Globus pallidus (tissue), 1 donor: ENCODE measurements around the gene COG6.

ENCODE experiments used
- DNase-seq: peaks from one replicate; pipeline ENCODE4 v3.0.0-alpha.2; 2015; ENCODE audit warnings: low spot score

Gene COG6

GRCh38 chr13:39770221-39771090 lies 115.0 kb downstream of the COG6 start:
- no peak for DNase-seq

- DNase-seq = no peak
Observed at GRCh38 chr13:39773833-39774232, 118.4 kb downstream of the COG6 start.

GRCh38 chr13:39776439-39776838 lies 121.0 kb downstream of the COG6 start:
- no peak for DNase-seq

GRCh38 chr13:39777021-39777420 lies 121.6 kb downstream of the COG6 start:
- no peak for DNase-seq

- DNase-seq = no peak
Observed at GRCh38 chr13:39777527-39778061, 122.1 kb downstream of the COG6 start.

- DNase-seq = no peak
Observed at GRCh38 chr13:39779337-39780265, 124.1 kb downstream of the COG6 start.

GRCh38 chr13:39780711-39781110 lies 125.2 kb downstream of the COG6 start:
- no peak for DNase-seq

GRCh38 chr13:39781381-39781780 lies 125.9 kb downstream of the COG6 start:
- peak; percentile 43 for DNase-seq

- DNase-seq = no peak
Observed at GRCh38 chr13:39783051-39783450, 127.6 kb downstream of the COG6 start.

GRCh38 chr13:39784347-39784746 lies 128.9 kb downstream of the COG6 start:
- no peak for DNase-seq

GRCh38 chr13:39786091-39786490 lies 130.6 kb downstream of the COG6 start:
- DNase-seq = no peak

GRCh38 chr13:39787086-39787487 lies 131.6 kb downstream of the COG6 start:
- DNase-seq = no peak

GRCh38 chr13:39788102-39788501 lies 132.6 kb downstream of the COG6 start:
- DNase-seq = no peak

GRCh38 chr13:39789451-39789850 lies 134.0 kb downstream of the COG6 start:
- no peak for DNase-seq
